ENCODE results near the gene BCL6B.

GRCh38 chr17:7010523-7010922 is 12.3 kb upstream of the BCL6B start:
- TF ChIP-seq CTCF (IDR thresholded peaks at IDR 0.05; ENCODE audit: poor library complexity) (no peak), EZH2 (IDR thresholded peaks at IDR 0.05; ENCODE audit: borderline replicate concordance) (no peak)

All from hepatocyte (in vitro differentiated cells).